Bronchus fibroblast of lung (primary cell): ENCODE measurements around the gene METTL25. TPM values are rescaled to one million over a fixed set of nuclear protein-coding genes. Genes with fewer than 3 reads are reported as not detected.

ENCODE experiments used
- total RNA-seq: library from RNA; depleted of rRNA; stranded (reverse); fragments of >200 nt; gene quantifications from 2 replicates; pipeline ENCODE4 v1.2.3, GENCODE V29; 2015

METTL25 gene
- total RNA-seq = 2.5 TPM in 2 replicates

GRCh38 chr12:82358200-82359114 lies at the start of gene METTL25, which contains the start of gene CCDC59:
METTL25 (plus strand) TSS chr12:82358529; CDS start chr12:82358566, 37 bp downstream.
CCDC59 (minus strand) TSS chr12:82358387; CDS start chr12:82358376, 11 bp downstream.

Other genes starting within 250 kb of the METTL25 start
- 29.6 and 58.2 TPM in 2 replicates for gene CCDC59, start 142 bp upstream of the METTL25 start, total RNA-seq